GM18508 (cell line): ENCODE data around the gene KLHL29.

Source experiments
- ATAC-seq: cut with Tn5 transposase; IDR thresholded peaks from one replicate; pipeline ENCODE4 v1.9.1; 2021; ENCODE audit warnings: moderate number of reproducible peaks; ENCODE audit not compliant: insufficient read depth, unreplicated experiment

Gene KLHL29

GRCh38 chr2:23419171-23420090 lies 34.5 kb downstream of the KLHL29 start:
- no peak for ATAC-seq

- no peak for ATAC-seq
Measured at GRCh38 chr2:23420091-23420839, 35.3 kb downstream of the KLHL29 start.

GRCh38 chr2:23420840-23421476 lies 36.0 kb downstream of the KLHL29 start:
- ATAC-seq, result no peak

GRCh38 chr2:23422089-23423061 lies 37.4 kb downstream of the KLHL29 start:
- ATAC-seq, result no peak

- no peak for ATAC-seq
Measured at GRCh38 chr2:23423062-23423872, 38.3 kb downstream of the KLHL29 start.

- ATAC-seq, result no peak
Measured at GRCh38 chr2:23423873-23424680, 39.1 kb downstream of the KLHL29 start.

GRCh38 chr2:23425338-23425871 lies 40.4 kb downstream of the KLHL29 start:
- no peak for ATAC-seq

GRCh38 chr2:23425885-23426262 lies 40.9 kb downstream of the KLHL29 start:
- no peak for ATAC-seq

GRCh38 chr2:23426263-23426905 lies 41.4 kb downstream of the KLHL29 start:
- no peak for ATAC-seq

GRCh38 chr2:23427350-23427749 lies 42.4 kb downstream of the KLHL29 start:
- no peak for ATAC-seq

GRCh38 chr2:23427976-23428375 lies 43.0 kb downstream of the KLHL29 start:
- ATAC-seq, result no peak

GRCh38 chr2:23429036-23429435 lies 44.1 kb downstream of the KLHL29 start:
- ATAC-seq, result no peak

- ATAC-seq, result no peak
Measured at GRCh38 chr2:23430263-23430662, 45.3 kb downstream of the KLHL29 start.

- ATAC-seq, result no peak
Measured at GRCh38 chr2:23432531-23432930, 47.6 kb downstream of the KLHL29 start.

- ATAC-seq, result no peak
Measured at GRCh38 chr2:23433282-23433681, 48.3 kb downstream of the KLHL29 start.

- no peak for ATAC-seq
Measured at GRCh38 chr2:23434721-23435121, 49.7 kb downstream of the KLHL29 start.

- no peak for ATAC-seq
Measured at GRCh38 chr2:23435250-23436035, 50.5 kb downstream of the KLHL29 start.
